ENCODE measurements around the gene WTAP.
"Not testable (repeated sequence)": the region's sequence is repeated elsewhere in the genome, so short reads cannot be mapped to it uniquely, and the experiment has no call there.

Gene WTAP

GRCh38 chr6:159762681-159763293 lies 35.5 kb downstream of the WTAP start:
- no peak for DNase-seq

DNA sequence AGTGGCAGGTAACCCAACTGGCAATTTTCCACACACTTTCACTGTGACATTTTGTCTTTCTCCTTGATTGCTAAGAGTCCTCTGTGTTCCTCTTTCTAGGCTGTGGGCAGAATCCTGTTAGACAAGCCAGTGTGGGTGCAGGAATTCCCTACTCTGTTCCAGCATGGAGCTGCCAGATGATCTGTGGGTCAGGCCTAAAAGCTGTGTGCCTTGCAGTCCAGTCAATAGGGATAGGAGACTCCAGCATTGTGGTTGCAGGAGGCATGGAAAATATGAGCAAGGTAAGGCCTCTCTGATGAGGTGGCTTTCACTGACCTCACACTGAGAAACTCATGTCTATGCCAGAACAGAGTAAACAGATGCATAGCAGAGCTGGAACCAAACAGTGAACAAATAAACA lies 39.6 kb downstream of the WTAP start:
- DNase-seq, result no peak

DNA sequence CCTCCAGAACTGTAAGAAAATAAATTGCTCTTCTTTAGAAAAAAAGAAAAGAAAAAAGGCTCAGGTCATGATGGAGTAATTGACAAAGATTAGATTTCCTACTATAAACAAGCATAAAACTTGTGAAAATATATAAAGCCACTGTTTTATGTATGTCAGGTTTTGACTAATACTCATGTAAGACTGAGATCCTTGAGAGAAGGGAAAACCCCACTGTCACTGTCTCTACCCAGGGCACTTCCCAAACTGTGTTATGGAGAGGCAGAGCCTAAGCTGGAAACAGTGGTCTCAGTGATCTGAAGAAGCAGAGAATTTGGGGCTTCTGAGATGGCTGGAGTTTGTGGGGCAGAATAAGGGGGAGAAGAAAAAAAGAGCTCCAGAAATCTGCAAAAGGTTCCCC lies 42.2 kb downstream of the WTAP start:
- no peak for DNase-seq

DNA sequence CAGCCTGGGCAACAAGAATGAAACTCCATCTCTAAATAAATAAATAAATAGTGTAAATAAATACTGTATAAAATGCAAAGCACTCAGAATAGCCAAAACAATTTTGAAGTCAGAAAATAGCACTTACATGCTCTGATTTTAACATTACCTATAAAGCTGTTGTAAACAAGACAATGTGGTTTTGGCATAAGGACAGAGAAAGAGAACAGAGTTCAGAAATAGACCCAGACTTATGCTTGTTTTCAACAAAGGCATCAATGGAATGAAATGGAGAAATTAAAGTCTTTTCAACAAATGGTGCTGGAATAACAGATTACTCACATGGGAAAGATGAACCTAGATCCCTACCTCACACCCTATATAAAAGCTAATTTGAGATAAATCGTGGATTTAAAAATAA lies 44.9 kb downstream of the WTAP start:
- DNase-seq, result no peak

DNA sequence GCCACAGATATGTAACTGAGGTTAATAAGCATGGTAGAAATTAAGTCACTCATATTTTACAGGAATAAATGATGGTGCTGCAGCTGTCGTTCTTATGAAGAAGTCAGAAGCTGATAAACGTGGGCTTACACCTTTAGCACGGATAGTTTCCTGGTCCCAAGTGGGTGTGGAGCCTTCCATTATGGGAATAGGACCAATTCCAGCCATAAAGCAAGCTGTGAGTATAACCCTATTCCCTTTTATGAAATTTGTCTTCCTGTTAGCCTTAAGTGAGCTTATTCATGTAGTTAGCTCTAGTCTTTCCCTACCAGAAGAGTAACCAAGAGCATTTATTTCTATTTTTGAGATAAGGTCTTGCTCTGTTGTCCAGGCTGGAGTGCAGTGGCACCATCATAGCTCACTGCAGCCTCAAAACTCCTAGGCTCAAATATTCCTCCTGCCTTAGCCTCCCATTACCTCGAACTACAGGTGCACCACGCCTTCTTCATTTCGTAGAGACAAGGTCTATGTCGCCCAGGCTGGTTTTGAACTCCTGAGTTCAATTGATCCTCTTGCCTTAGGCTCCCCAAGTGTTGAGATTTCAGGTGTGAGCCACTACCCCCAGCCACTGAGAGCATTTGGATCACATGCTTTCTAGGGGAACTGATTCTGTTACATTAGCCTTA lies 50.1 kb downstream of the WTAP start:
- DNase-seq, result no peak

DNA sequence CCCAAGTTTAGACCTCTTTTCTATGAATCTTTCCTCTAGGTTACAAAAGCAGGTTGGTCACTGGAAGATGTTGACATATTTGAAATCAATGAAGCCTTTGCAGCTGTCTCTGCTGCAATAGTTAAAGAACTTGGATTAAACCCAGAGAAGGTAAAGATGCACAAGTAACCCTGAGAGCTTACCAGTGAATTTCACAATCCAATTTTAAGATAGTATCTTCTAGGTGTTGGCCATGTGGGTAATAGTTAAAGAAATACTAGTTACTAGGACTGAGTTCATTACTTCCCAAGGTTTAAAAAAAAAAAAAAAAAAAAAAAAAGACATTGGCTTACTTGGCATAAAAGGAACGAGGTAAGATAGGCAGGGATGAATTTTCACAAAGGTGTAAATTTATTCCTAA lies 50.8 kb downstream of the WTAP start:
- DNase-seq, result no peak

DNA sequence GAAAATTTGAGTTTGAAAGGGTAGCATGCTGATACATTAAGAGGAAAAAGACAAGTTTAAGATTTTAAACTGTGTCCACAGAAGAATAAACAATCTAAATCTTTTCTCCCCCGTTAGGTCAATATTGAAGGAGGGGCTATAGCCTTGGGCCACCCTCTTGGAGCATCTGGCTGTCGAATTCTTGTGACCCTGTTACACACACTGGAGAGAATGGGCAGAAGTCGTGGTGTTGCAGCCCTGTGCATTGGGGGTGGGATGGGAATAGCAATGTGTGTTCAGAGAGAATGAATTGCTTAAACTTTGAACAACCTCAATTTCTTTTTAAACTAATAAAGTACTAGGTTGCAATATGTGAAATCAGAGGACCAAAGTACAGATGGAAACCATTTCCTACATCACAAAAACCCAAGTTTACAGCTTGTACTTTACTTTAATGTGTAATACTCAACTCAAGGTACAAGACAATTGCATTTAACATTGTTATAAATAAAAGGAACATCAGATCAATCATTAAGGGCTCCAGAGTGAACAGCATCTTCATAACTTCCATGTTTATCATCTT lies 51.3 kb downstream of the WTAP start:
- no peak for DNase-seq

- no peak for DNase-seq
Observed at GRCh38 chr6:159788276-159788675, 61.0 kb downstream of the WTAP start.

GRCh38 chr6:159788753-159789376 lies 61.6 kb downstream of the WTAP start:
- DNase-seq, result no peak

GRCh38 chr6:159789377-159790148 lies 62.3 kb downstream of the WTAP start, which contains the start of gene TCP1:
TSS of gene TCP1 (minus strand) at chr6:159789602. CDS start at chr6:159789468, 134 bp downstream.
- DNase-seq, result peak; percentile 99

DNA sequence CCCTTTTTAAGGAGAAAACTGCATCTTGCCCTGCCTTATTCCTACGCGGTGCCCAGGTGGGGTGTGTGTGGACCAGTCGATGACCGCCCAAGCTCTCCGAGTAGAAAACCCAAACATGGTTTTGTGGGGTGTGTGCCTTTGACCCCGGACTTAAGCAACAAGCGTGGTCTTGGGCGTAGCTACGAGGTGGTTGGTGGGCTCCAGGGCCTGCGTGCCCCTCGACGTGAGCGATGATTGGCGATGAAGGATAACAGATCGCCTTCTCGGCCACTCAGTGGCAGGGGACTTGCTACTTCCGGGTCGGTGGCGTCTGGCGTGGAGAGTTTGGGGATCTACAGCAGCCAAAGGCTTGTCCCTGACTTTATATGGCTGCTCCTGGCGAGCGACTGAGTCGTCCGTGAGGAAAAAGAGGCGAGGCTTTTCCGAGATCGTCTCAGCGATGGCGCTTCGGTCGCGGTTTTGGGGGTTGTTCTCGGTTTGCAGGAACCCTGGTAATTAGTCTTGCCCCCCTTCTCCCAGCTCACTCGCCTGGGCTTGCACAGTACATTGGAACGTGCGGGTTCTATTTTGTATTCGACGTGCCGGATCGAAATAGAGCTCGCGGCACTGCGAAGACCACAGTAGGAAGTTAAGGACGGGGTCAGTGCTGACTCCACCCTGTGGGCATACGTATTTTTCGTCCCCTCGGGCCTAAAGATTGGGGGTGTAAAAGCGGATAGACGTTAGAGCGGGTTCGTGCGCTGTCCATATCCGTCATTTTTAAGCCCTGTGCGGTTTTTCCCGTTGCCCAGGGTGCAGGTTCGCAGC lies 63.0 kb downstream of the WTAP start, which contains the start of gene MRPL18:
Gene MRPL18, plus strand, starts transcription at position 319 of the 807 bp plus-strand sequence. Its CDS starts 121 bp downstream, at position 440.
- DNase-seq, result peak; percentile 97

DNA sequence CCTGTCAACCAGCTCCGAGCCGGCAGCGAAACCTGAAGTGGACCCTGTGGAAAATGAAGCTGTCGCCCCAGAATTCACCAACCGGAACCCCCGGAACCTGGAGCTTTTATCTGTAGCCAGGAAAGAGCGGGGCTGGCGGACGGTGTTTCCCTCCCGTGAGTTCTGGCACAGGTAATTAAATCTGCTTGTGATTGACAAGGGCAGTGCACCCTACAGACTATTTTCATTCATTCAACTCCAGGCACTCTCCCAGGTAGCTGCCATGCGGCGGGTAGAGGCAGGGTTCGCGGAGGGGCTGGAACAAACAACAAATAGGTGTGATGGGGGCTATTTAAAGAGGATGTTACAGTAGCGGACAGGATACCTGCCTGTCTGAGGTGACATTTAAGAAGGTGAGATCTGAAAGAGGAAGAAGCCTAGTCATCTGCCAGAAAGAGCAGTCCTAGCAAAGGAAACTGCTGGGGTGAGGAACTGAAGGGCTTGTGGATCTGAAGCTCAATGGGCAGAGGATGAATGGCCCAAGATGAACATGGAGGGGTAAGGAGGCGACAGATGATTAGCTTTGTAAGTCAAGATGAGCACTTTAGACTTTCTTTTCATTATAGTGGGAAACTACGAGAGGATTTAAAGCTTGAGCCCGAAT lies 63.8 kb downstream of the WTAP start:
- DNase-seq, result no peak

DNA sequence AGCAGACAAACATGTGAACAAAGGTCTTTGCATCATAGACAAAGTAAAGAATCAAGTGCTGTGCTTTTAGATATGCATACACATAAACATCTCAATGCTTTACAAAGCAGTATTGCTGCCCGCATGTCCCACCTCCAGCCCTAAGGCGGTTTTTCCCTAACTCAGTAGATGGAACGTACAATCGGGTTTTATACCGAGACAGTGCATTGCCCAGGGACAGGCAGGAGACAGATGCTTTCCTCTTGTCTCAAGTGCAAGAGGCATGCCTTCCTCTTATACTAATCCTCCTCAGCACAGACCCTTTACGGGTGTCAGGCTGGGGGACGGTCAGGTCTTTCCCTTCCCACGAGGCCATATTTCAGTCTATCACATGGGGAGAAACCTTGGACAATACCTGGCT lies 67.7 kb downstream of the WTAP start:
- not testable (repeated sequence) for DNase-seq

- DNase-seq, result no peak
Observed at GRCh38 chr6:159797554-159797953, 70.2 kb downstream of the WTAP start.

- no peak for DNase-seq
Observed at GRCh38 chr6:159800141-159800865, 73.0 kb downstream of the WTAP start, which contains the start of gene PNLDC1. TSS of gene PNLDC1 (plus strand) at chr6:159800276. CDS start at chr6:159800308, 32 bp downstream.

- DNase-seq, result peak; percentile 3
Observed at GRCh38 chr6:159801935-159802334, 74.6 kb downstream of the WTAP start.

GRCh38 chr6:159804504-159804903 lies 77.2 kb downstream of the WTAP start:
- DNase-seq, result no peak

- DNase-seq, result no peak
Observed at GRCh38 chr6:159805440-159806020, 78.2 kb downstream of the WTAP start.
